Hepatocyte (in vitro differentiated cells): ENCODE data around the gene LTN1.
"Not testable (repeated sequence)": the region's sequence is repeated elsewhere in the genome, so short reads cannot be mapped to it uniquely, and the experiment has no call there.

Source experiments
- CTCF ChIP-seq: fragments of 200-600 bp; sonication (generic); IDR thresholded peaks from 2 replicates; pipeline ENCODE4 v1.5.1; 2016; ENCODE audit warnings: antibody characterized with exemption, mild to moderate bottlenecking; ENCODE audit not compliant: poor library complexity
- EZH2 ChIP-seq: fragments of 200-600 bp; sonication (generic); IDR thresholded peaks from 2 replicates; pipeline ENCODE4 v1.6.1; 2016; ENCODE audit warnings: antibody characterized with exemption, mild to moderate bottlenecking, borderline replicate concordance
- EZH2phosphoT487 ChIP-seq: fragments of 200-600 bp; sonication (generic); IDR thresholded peaks from one replicate; pipeline ENCODE4 v1.6.1; 2018; ENCODE audit warnings: antibody characterized with exemption, mild to moderate bottlenecking, low read depth, moderate library complexity; ENCODE audit not compliant: unreplicated experiment, severe bottlenecking

GRCh38 chr21:28988146-28988545, 4.5 kb downstream of the LTN1 start:
- not testable (repeated sequence) for TF ChIP-seq CTCF, EZH2phosphoT487, EZH2
